Spleen (tissue), 7 donors: ENCODE data around the gene ARHGAP6.

Source experiments
- CTCF ChIP-seq, 11 experiments: fragments of 200-600 bp in 7 of 11; fragments of 450-650 bp in 4 of 11; sonication (generic) in 4 of 11; IDR thresholded peaks in 8 of 11; conservative IDR thresholded peaks in 3 of 11; 1 replicate in 7 of 11; 2 replicates in 4 of 11; pipeline versions ENCODE4 v1.4.0 to v1.8.0; 2016 to 2021; ENCODE audit warnings: antibody characterized with exemption in 11 of 11, inconsistent platforms in 4 of 11, mild to moderate bottlenecking in 1 of 11
- POLR2A ChIP-seq, 3 donors: fragments of 450-650 bp; IDR thresholded peaks; one replicate each; pipeline ENCODE4 v1.5.1; 2017; ENCODE audit warnings: antibody characterized with exemption in 3 of 3, mild to moderate bottlenecking in 1 of 3
- donor health status: DM: no; HTN: no; CAD: no; lungs with moderate emphysema.
- donor health status: DM: no; HTN: no; CAD: no.
- donor health status: DM: no; HTN: no; CAD: no.

- no peak for TF ChIP-seq CTCF (IDR thresholded peaks at IDR 0.05 in 8 of 11, conservative IDR thresholded peaks at IDR 0.05 in 3 of 11)
- no peak for TF ChIP-seq POLR2A (IDR thresholded peaks at IDR 0.05)
These were observed 227.0 kb downstream of the ARHGAP6 start for GRCh38 chrX:11438767-11439166.
